SK-N-SH (cell line): Measurements from ENCODE around the gene IGFL1.
A peak's percentile ranks its signal among the peaks of the same experiment; 100 is the strongest.

ENCODE experiments used
- CHD2 ChIP-seq: fragments of 150-350 bp; IDR thresholded peaks from 2 replicates; pipeline ENCODE4 v1.6.1; 2018; ENCODE audit warnings: low read length; ENCODE audit not compliant: partially characterized antibody
- CTCF ChIP-seq: fragments of 200-600 bp; sonication (generic); IDR thresholded peaks from 2 replicates; pipeline ENCODE4 v1.6.1; 2017; ENCODE audit warnings: antibody characterized with exemption, mild to moderate bottlenecking, moderate library complexity
- EZH2phosphoT487 ChIP-seq: fragments of 200-600 bp; sonication (generic); IDR thresholded peaks from 2 replicates; pipeline ENCODE4 v1.6.1; 2017; ENCODE audit warnings: low read depth, mixed run types, mild to moderate bottlenecking, antibody characterized with exemption, moderate library complexity, borderline replicate concordance
- FOXM1 ChIP-seq: IDR thresholded peaks from 2 replicates; pipeline ENCODE4 v1.4.0; 2012; ENCODE audit warnings: low read depth, mild to moderate bottlenecking
- MXI1 ChIP-seq: IDR thresholded peaks from 2 replicates; pipeline ENCODE4 v1.6.1; 2012; ENCODE audit warnings: mild to moderate bottlenecking, low read depth, low read length, improper control_type of control experiment
- NFIC ChIP-seq: IDR thresholded peaks from 2 replicates; pipeline ENCODE4 v1.4.0; 2012; ENCODE audit warnings: borderline replicate concordance
- REST ChIP-seq: IDR thresholded peaks from 2 replicates; pipeline ENCODE4 v1.6.1; 2012; ENCODE audit warnings: mild to moderate bottlenecking, low read depth, low read length, moderate library complexity
- RFX5 ChIP-seq: IDR thresholded peaks from 2 replicates; pipeline ENCODE4 v1.6.1; 2012; ENCODE audit warnings: mild to moderate bottlenecking, improper control_type of control experiment, low read length
- SIN3A ChIP-seq: IDR thresholded peaks from 2 replicates; pipeline ENCODE4 v1.6.1; 2012; ENCODE audit warnings: low read depth, mild to moderate bottlenecking, low read length, moderate library complexity, borderline replicate concordance
- TF ChIP-seq, protein P1 (sequence below): IDR thresholded peaks from 2 replicates; pipeline ENCODE4 v1.4.0; 2012; ENCODE audit warnings: low read depth
- TF ChIP-seq, protein P2 (sequence below): IDR thresholded peaks from 2 replicates; pipeline ENCODE4 v1.4.0; 2012; ENCODE audit warnings: low read depth, borderline replicate concordance

DNA sequence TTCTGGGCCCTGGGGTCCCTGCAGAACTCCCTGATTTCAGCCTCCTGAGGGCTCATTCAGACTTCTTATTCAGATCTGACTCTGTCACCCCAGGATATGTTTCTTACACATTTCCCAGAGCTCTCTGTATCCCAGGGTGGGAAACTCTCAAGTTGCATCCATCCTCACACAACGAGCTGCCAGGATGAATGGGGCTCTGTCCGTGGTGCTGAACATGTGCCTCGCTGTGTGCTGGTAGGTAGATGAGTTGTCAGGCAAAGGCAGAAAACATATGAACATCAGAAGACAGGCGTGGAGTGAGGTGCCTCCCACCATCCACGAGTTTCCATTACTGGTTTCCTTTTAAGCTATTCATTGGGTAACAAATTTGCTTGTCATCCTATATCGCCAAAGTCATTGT lies 11.4 kb upstream of the IGFL1 start:
- no peak for TF ChIP-seq CTCF
- TF ChIP-seq, protein P1, sequence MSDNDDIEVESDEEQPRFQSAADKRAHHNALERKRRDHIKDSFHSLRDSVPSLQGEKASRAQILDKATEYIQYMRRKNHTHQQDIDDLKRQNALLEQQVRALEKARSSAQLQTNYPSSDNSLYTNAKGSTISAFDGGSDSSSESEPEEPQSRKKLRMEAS = no peak
- peak; percentile 98 for TF ChIP-seq REST
- no peak for TF ChIP-seq CHD2
- TF ChIP-seq MXI1 = no peak
- no peak for TF ChIP-seq NFIC
- TF ChIP-seq, protein P2, sequence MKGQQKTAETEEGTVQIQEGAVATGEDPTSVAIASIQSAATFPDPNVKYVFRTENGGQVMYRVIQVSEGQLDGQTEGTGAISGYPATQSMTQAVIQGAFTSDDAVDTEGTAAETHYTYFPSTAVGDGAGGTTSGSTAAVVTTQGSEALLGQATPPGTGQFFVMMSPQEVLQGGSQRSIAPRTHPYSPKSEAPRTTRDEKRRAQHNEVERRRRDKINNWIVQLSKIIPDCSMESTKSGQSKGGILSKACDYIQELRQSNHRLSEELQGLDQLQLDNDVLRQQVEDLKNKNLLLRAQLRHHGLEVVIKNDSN = no peak
- TF ChIP-seq SIN3A = no peak
- no peak for TF ChIP-seq RFX5
- TF ChIP-seq FOXM1 = no peak
- TF ChIP-seq EZH2phosphoT487 = no peak
